HG02571 (cell line): Measurements from ENCODE around the gene PHRF1.

ENCODE experiments used
- ATAC-seq: cut with Tn5 transposase; IDR thresholded peaks from one replicate; pipeline ENCODE4 v1.9.1; 2021; ENCODE audit warnings: mild to moderate bottlenecking, moderate library complexity; ENCODE audit not compliant: unreplicated experiment

The PHRF1 gene

DNA sequence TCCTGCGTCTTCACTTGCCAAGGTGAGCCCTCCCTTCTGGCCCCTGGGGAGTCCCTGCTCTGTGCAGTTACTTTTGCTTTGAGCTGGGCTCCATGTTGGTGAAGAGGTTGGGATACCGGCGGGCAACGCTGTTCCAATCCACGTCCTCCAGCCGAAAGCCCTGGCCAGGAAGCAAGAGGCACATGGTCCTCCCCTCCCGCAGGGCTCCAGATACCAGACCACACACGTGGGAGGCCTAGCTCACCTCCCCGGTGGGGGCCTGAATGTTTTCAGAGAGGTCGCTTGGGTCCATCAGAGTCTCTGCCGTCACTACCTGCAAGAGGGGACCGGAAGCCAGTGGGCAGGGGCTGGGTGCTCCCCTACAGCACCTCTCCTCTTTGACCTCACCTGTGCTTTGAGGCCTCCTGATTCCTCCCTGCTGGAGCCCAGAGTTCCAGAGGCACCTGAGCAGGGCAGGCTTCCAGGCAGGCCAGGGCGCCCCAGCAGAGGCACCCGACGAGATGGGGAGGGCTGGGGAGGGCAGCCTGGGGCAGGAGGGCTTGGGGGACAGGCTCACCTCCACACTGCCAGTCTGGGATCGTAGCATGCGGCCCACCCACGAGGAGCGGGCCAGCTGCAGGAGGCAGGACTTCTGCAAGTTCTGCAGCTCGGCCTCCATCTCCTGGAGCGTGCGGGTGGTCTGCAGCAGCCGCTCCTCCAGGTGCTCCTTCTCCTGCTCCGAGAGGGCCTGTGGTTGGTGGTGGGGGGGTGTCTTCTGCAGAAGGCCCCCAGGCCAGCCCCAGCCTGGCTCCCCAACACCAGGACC is 18.7 kb upstream of the PHRF1 start:
- ATAC-seq = no peak

DNA sequence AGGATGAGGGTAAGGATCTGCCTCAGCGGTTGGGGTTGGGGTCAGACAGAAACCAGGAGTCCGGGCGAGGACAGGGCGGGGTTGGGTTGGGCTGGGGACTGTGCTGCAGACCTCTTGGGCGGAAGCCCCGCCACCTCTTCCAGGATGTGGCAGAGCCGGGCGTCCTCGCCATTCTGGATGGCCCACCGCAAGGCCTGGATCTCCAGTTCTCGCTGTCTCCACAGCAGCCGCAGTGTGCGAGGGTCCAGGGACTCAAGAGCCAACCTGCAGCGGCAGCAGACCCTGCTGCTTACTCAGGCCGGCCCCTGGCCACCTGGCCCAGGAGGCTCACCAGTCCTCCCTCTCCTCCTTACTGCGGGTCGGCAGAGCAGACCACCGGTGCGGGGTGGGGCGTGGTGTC is 17.8 kb upstream of the PHRF1 start:
- no peak for ATAC-seq

DNA sequence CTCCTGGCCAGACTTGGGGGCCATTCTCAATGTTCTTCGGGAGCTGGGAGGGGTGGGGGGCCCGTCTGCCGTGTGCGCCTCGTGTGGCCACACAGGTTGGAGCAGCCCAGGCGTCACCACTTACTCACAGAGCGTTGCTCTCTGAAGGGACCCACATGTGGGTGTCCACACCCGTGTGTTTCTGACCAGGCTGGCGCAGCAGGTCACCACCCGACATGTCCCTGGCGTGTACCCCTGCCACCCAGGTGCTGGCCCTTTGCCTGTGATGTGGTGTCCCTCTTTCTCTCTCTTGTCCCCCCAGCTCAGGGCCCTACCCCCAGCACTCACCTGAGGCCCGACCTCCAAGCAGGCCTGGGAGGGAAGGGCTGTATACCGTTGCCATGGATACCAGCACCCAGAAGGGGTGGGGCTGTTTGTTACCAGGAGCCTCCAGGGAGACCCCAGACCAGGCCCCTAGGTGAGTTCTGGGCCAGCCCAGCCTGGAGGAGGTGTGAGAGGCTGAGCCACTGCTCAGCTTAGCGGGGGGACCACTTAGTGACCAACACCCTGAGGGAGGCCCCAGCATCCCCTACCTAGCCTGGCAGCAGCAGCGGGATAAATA is 17.1 kb upstream of the PHRF1 start:
- ATAC-seq = no peak

DNA sequence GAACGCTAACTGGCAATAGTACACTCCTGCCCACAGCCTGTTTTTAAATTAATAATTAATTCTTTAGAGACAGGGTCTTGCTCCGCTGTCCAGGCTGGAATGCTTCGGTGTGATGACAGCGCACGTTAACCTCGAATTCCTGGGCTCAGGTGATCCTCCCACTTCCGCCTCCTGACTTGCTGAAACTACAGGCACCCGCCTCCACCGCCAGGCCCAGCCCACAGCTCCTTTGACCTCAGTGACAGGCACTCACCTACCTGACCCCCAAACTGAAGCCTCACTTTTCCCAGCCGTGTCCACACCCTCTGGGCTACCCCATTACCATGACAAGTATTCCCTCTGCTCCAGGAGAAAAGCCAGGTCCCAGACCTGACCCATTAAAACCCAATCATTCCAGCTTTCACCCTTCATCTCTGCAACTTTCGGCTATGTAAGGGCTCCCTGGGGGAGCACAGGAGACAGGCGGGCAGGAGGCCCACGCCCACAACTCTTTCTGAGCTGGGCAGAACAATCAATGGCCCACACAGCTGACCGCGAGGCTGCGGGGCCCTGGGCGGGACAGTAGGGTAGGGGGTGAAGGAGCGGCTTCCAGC is 16.5 kb upstream of the PHRF1 start:
- no peak for ATAC-seq

DNA sequence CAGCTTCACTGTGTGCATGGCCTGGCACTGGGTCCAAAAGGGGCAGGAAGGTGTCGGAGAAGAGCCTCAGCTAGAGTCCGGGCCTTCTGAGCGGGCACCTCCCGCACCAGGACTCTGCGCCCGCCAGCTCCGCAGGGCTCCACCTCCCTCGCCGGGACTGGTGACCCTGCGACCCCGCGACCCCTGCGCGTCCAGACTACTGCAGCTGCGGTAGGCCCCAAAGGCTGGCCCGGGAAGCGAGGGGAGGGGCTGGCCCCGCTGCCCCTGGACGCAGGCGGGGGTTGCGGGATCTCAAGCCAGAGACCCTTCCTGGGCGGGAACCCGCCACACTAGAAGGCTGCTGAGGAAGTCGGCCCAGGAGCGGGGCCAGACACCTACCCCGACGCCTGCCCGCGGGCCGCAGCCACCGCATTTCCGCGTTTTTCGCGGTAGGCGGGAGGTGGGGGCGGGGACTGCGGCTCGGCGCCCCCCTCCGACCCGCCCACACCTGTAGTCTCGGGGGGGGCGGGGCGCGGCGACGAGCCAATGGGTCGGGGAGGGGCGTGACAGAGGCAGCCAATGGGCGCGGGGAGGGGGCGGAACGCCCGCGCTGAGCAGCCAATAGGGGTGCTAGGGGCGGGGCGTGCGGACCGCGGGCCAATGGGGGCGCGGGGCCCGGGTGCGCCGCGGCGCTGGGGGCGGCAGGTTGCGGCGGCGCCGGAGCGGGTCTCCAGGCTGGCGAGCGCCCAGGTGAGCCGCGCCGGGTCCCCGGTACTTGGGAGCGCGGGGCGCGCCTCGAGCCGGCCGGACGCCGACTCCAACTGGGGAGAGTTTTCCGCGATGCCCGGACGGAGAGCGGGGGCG is 15.7 kb upstream of the PHRF1 start, which contains the start of the genes LMNTD2 and RASSF7:
LMNTD2 (minus strand) TSS at position 434 of the 843 bp plus-strand sequence; CDS start at position 412, 22 bp downstream.
RASSF7 (plus strand) TSS at position 666 of the 843 bp plus-strand sequence. CDS start 799 bp downstream, outside the sequence.
- ATAC-seq = peak; percentile 71

DNA sequence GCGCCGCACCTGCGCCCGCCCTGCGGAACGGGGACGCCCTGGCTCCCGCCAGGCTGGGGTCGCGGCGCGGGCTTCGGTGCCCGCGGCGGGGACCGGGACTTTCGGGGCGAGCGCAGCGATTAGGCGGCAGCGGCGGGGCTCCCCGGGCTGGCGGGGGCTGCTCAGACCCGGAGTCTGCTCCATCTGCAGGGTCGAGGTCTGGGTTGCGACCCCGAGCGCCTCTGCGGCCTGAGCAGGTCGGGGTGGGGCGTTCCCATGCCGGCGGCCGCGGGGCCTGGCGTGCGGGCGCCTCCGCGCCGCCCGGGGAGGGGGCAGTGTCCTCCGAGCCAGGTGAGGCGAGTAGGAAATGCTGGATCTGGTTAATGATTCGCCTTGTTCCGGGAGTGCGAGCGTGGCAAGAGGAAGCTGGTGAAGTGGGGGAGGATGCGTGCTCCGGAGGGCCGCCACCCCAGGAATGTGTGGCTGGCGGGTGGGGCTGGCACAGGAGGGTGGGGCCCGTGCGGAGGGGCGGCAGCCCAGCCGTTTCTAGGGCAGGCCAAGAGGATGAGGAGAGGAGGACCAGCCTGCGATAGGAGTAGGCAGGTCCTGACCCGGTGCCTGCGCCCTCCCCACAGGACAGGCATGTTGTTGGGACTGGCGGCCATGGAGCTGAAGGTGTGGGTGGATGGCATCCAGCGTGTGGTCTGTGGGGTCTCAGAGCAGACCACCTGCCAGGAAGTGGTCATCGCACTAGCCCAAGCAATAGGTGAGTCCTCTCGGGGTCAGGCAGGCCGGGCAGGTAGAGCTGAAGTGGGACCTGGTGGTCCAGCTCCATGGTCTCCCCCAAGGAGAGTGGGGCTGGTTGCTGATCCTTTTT is 14.9 kb upstream of the PHRF1 start:
- ATAC-seq = peak; percentile 23

DNA sequence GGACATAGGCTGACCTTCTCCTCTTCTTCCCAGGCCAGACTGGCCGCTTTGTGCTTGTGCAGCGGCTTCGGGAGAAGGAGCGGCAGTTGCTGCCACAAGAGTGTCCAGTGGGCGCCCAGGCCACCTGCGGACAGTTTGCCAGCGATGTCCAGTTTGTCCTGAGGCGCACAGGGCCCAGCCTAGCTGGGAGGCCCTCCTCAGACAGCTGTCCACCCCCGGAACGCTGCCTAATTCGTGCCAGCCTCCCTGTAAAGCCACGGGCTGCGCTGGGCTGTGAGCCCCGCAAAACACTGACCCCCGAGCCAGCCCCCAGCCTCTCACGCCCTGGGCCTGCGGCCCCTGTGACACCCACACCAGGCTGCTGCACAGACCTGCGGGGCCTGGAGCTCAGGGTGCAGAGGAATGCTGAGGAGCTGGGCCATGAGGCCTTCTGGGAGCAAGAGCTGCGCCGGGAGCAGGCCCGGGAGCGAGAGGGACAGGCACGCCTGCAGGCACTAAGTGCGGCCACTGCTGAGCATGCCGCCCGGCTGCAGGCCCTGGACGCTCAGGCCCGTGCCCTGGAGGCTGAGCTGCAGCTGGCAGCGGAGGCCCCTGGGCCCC is 14.1 kb upstream of the PHRF1 start:
- no peak for ATAC-seq

DNA sequence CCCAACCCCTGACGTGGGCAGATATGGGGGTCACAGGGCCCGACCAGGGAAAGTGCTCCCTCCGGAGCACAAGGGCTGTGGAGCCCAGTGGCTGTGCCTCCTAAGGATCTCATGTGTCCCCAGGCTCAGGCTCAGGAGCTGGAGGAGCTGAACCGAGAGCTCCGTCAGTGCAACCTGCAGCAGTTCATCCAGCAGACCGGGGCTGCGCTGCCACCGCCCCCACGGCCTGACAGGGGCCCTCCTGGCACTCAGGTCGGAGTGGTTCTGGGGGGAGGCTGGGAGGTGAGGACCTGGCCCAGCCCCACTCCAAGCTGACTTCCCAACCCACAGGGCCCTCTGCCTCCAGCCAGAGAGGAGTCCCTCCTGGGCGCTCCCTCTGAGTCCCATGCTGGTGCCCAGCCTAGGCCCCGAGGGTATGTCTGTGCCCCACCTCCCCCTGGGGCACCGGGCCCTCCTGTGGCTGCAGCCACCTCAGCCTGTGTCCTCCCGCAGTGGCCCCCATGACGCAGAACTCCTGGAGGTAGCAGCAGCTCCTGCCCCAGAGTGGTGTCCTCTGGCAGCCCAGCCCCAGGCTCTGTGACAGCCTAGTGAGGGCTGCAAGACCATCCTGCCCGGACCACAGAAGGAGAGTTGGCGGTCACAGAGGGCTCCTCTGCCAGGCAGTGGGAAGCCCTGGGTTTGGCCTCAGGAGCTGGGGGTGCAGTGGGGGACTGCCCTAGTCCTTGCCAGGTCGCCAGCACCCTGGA is 13.0 kb upstream of the PHRF1 start:
- no peak for ATAC-seq

DNA sequence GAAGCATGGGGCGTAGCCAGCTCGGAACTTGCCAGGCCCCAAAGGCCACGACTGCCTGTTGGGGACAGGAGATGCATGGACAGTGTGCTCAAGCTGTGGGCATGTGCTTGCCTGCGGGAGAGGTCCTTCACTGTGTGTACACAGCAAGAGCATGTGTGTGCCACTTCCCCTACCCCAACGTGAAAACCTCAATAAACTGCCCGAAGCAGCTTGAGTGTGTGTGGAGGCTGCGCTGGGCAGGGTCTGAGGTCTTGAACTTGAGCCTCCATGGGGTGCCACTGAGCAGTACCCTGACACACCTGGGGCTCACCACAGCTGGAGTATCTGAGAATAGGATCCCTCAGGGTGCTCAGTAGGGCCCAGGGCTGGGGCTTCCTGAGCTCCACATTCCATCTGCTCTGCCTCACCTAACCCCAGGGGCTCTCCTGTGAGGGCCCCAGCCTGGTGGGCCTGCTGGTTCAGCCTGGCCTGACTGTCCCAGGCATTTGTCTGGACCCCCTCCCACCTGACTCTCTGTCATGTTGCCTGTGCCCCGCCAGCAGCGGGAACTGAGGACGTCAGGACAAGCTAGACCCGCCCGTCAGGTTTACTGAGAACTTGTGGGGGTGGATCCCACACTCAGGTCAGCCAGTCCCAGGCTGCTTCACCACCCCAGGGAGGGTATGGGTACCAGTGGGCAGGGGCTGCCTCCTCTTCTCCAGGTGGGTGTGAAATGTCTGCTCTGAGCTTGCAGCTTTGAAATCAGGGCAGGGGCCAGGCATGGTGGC is 12.3 kb upstream of the PHRF1 start:
- ATAC-seq = no peak

DNA sequence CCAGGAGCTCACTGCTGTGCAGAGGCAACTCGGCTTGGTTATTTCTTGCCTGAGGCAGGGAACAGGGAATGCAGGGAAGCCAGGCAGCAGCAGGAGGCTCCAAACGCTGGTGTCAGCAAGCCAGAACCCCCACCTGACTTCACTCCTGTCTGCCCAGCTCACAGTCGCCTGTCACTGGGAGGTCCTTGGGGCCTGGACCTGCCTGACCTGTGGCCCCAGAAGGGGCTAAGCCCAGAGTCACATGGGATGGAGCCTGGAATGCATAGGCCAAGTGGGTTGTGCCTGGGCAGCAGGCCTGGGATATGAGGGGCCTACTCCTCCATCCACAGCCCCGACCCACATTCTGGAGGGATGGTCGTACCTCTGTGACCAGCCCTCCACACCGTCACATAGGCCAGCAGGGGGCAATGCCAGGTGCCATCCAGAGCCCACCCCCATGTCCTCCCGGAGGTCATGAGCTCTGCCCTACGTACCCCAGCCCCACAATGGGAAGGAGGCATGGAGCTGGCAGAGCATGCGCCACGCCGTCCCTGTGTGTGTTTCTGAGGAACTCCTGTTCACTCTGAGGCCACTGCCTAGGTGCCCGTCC is 10.3 kb upstream of the PHRF1 start:
- ATAC-seq = no peak

DNA sequence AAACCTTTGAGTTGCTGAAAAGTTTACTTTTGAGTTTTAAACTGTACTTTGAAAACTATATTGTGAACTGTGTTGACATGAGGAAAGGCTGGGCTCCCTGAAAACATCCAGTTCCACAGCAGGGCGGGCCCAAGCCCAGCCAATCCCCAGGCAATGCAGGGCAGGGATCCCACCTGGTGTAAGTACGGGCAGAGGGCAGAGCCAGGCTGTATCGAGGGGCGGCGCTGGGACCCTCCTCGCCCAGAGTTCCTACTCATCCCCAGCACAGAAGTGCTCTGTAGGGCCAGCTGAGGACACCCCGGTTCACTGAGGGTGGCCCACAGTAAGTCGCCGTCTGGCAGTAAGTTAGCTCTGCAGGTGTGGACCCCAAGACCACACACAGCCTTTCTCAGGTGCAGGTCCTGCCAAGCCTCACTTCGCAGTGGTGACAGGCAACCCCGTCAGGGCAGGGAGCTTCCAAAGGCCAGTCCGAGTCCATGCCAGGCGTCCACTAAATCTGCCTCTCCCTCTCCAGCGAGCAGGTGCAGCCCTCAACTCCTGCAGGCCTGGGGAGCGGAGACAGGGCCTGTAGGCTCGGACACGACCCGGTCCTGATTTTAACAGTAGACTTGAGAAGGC is 9.2 kb upstream of the PHRF1 start:
- no peak for ATAC-seq

DNA sequence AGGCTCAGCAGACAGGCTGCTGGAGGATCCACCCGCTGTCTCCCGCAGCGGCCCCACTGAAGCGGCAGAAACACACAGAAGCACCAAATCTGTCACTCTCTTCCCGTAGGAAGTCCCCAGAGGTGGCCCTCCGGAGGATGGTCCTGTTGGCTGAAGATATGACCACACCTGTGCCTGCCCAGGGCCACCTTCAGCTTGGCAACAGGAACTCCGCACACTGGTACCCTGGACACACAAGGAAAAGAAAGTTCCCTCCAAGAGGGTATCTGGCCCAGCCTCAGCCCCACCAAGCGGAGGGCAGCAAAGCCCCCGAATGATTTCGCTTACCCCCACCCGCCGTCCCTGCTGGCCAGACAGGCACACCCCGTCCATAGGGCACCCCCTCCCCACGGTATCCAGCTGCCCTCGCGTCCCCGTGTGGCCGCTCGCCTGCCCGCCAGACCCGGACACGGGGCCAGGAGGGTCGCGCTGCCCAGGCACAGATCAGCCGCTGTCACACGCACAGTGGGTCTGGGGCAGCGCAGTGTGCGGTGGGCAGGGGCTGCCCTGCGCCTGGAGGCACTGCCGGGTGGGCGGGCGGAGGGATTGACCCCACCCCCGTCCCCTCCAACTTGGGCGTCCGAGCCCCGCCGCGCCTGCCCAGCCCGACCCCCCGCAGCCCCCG is 8.5 kb upstream of the PHRF1 start:
- peak; percentile 2 for ATAC-seq

DNA sequence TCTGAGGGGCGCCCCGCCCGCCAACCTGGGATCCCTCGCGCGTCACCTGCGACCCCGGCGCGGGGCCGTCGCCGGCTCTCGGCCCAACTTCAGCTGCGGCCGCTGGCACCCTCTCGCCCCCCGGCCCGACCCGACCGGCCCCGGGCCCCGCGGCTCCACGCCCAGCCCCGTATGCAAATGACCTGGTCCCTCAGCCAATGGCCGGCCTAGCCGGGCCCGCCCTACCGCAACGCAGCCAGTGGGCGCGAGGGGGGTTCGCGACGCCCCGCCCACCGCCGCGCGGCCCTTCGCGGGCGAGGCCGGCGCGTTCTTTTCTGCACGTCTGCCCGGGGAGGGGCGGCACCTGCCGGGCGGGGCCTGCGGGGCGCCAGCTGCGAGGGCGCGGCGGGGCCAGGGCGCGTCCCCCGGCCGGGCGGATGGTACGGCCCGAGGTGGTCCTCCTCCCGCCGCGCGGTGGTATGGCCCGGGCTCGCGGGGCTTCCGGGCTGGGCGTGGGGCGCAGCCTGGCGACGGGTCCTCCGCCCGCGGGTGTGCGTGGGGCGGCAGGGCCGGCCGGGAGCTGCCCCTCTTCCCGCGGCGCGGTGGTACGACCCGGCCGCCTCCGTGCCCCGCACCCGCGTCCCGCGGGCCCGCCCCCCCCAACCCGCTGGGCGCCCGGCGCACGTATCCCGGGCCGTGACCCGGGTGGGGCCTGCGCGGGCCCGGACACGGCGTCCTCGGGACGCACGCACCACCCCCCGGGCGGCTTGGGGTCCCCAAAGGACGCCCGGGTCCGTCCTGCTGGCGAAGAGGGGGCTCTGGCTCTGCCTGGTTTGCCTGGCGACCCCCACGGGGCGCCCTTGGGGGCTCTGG is 7.7 kb upstream of the PHRF1 start:
- peak; percentile 89 for ATAC-seq

DNA sequence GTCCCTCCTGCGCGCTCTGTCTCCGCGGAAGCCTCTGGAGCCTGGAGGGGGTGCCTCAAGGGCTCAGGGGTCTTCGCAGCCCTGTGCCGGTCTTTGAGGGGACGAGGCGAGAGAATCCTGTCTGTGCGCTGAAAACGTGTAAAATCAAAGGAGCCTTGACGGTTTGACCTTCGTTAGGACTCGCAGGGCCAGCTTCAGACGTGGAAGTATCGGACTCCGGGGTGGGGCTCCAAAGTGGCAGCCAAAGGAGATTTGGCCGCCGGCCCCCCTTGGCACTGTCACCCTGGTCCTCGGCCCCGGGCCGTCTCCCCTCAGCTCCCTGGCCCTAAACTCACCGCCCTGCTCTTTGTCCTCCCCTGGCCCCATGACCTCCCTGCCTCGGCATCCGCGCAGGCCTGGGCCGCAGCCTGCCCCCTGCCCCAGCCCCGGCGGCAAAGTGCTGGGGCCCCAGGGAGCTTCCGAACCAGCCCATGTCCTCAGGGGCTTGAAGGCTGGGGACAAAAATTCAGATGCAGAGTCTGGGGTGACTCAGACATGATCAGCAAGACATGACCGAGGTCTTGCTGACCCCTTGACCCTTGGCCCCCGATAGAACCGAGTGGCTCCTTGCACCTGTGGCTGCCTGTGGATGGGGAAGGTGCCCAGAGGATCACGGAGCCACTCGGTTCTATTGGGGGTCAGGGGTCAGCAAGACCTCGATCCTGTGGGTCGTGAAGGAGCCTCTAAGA is 6.9 kb upstream of the PHRF1 start:
- no peak for ATAC-seq

DNA sequence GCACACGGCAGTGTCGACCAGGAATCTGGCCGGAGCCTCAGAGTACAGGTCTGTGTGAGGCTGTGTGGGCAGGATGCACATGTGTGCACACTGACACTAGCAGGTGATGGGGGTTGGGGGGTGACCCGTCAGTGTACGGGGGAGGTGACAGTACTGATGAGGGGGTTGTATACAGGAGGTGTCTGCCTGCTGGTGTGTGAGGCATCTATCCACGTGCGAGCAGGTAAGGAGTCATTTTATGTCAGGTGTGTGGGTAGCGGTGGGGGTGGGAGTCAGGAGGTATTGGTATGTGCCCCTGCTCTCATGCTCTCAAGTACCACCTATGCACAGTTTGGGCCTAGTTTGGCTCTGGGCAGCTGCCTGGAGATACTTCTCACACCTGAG is 4.5 kb upstream of the PHRF1 start:
- no peak for ATAC-seq
